Stimulated activated CD8-positive, alpha-beta memory T cell treated with anti-CD3 and anti-CD28 coated beads, Interleukin-2, amount 100 ng/mL, for 1 hour (primary cell): ENCODE data around the gene LAMA4.

ENCODE experiments used
- DNase-seq, 2 donors: peaks; one replicate each; pipeline ENCODE4 v3.0.0-alpha.2; 2020; ENCODE audit warnings: low read depth in 2 of 2

The LAMA4 gene, protein sequence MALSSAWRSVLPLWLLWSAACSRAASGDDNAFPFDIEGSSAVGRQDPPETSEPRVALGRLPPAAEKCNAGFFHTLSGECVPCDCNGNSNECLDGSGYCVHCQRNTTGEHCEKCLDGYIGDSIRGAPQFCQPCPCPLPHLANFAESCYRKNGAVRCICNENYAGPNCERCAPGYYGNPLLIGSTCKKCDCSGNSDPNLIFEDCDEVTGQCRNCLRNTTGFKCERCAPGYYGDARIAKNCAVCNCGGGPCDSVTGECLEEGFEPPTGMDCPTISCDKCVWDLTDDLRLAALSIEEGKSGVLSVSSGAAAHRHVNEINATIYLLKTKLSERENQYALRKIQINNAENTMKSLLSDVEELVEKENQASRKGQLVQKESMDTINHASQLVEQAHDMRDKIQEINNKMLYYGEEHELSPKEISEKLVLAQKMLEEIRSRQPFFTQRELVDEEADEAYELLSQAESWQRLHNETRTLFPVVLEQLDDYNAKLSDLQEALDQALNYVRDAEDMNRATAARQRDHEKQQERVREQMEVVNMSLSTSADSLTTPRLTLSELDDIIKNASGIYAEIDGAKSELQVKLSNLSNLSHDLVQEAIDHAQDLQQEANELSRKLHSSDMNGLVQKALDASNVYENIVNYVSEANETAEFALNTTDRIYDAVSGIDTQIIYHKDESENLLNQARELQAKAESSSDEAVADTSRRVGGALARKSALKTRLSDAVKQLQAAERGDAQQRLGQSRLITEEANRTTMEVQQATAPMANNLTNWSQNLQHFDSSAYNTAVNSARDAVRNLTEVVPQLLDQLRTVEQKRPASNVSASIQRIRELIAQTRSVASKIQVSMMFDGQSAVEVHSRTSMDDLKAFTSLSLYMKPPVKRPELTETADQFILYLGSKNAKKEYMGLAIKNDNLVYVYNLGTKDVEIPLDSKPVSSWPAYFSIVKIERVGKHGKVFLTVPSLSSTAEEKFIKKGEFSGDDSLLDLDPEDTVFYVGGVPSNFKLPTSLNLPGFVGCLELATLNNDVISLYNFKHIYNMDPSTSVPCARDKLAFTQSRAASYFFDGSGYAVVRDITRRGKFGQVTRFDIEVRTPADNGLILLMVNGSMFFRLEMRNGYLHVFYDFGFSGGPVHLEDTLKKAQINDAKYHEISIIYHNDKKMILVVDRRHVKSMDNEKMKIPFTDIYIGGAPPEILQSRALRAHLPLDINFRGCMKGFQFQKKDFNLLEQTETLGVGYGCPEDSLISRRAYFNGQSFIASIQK (N-terminal part only)

DNA sequence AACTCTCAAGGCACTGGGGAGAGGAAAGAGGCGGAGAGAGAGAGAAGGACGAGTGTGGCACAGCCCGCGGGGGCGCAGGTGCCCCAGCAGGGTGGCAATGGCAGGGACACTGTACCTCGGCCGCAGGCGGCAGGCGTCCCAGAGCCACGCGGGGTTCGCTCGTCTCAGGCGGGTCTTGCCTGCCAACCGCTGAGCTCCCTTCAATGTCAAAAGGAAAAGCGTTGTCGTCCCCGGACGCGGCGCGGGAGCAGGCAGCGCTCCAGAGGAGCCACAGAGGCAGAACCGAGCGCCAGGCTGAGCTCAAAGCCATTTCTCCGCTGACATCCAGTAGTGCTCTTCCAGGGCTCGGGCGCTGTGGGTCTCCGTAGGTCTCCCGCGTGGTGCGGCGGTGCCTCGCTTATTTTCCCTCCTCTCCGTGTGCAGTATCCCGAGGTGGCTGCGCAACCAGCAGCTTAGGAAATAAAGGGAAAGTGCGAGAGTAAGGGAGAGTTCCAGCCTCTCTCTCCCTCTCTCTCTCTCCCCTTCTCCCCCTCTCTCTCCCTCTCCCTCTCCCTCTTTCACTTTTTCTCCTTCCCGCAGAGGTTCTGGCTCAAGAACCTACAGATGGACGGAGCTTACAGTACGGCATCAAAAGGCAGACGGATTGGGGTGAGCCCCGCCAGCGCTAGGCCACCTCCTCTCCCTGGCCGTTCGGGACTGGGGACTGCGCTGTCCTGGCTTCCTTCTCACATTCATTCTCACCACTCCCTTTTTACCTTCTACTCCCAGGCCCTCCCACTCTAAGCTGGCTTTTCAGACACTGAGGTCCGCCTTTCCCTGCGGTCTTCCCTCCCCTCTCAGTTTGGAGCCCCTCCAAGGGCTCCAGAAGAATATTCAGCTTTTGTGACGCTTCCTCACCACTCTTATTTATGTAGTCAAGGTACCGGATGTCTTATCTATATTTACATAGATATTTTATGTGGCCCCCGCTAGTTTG is at the start of gene LAMA4:
Gene LAMA4, minus strand, starts transcription at position 727 of the 976 bp plus-strand sequence. Its CDS starts 417 bp downstream, at position 310.
- DNase-seq: no peak

DNA sequence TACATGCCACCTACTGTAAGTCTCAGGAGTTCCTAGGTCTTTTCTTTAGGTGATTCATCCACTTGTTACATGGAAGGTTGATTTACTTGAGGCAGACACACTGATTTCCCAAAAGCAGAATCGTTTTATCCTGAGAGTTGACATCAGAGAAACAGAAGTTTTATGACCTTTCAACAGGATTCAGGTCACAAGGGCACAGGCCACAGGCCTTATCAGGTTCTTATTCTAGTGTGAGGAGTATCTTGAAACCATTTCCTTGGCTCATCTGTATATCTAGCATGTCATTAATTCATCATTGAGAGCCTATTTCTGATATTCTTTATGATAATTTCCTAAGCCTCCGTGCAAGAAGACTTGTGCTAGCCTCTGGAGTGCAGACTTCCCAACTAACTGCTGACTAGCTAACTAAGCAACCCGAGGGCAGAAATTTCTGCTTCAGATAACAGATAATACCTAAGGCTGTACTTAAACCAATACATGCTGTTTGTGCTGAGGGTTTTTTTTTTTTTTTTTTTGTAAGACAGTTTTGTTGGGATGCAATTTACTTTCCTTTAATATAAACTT is 47.9 kb upstream of the LAMA4 start:
- no peak for DNase-seq

- no peak for DNase-seq
These were observed 46.5 kb upstream of the LAMA4 start for GRCh38 chr6:112300896-112301295.

- DNase-seq: no peak
These were observed 44.5 kb upstream of the LAMA4 start for GRCh38 chr6:112298816-112299281.

DNA sequence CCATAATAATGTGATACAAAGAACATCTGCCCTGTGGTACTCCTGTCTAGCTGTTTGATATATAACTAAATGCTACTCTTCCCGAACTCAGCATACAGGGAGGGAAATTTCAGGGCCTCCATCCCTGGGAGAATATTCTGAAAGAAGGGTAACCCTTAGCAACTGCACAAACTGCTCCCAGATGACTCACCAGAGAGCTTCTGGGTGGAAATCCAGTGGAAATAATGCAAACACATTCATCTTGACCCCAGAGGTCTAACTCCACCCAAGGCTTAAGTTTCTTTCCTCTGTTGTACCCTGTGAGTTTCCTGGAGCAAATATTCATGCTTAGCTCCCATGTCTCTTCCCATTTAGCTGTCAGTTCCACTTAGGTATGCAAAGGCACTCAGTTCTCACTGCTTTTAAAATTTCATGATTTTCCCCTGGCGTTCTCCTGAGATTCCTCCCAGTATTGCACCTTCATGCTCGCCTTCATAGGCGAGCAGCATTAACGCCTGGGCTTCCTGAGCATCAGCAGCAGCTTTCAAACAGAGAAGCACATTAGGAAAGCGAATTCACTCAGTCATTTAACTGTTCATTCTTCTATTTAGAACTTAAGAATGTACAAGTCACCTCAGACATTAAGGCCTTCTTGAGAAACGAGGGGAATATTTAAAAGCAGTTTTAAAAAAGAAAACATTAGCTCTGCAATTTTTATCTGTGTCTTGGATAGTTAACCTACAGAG is 43.8 kb upstream of the LAMA4 start:
- DNase-seq: no peak

GRCh38 chr6:112296694-112297093 is 42.3 kb upstream of the LAMA4 start:
- no peak for DNase-seq

DNA sequence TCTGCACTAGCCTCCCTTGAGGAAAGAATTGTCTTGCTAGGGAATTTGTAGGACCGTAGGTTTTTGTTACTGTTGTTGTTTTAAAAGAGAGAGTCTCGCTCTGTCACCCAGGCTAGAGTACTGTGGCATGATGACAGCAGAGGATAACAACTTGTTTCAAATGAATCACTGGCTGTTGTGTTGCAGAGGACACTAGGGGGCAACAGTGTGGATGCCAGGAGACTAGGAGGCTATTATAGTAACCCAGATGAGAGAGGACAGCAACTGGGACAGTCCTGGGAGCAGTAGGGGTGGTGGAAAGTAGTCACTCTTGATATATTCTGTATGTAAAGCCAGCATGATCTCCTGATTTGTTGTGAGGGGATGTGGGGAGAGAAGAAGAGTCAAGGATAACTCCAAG is 41.8 kb upstream of the LAMA4 start:
- no peak for DNase-seq

- no peak for DNase-seq
These were observed 36.9 kb upstream of the LAMA4 start for GRCh38 chr6:112291161-112291762.

- no peak for DNase-seq
These were observed 34.7 kb upstream of the LAMA4 start for GRCh38 chr6:112289038-112289566.

DNA sequence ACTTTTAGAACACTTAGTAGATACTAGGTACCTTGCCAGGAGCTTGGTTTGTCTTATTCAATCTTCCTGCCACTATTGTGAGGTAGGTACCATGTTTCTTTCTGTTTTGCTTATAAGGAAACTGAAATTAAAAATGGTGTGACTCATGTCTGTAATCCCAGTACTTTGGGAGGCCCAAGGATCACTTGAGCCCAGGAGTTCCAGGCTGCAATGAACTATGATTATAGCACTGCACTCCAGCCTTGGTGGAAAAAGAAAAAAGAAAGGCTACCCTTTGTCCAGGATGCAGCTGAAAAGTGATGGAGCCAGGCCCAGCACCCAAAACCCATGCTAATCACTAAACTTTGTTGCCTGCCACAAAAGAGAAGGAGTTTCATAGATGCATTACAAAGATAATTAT is 34.1 kb upstream of the LAMA4 start:
- DNase-seq: no peak

DNA sequence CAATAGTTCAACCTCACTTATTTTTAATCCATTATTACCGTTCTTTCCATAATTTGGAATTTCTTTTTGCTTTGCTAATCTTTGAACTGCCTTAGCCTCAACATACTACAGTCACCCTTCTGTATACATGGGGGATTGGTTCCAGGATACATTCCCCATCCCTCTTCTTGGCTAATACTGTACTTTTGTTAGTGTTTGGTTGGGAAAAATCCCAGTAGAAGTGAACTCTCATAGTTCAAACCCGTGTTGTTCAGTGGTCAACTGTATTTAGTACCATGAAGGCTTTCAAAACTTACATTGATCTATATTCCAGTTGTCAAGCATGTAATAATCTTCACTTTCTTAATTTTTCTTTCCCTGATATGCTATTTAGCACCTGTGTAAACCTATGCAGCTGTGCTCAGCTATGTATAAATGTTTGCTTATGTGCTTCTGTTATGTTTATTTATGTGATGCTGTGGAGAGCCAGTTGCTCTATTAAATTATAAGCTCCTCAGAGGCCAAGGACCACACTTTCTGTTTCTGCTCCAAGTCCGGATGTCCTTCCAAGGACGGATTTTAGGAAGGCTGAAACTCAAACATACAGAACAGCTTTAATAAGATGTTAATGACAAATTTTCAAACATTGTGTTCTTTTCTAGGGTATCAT is 33.3 kb upstream of the LAMA4 start:
- no peak for DNase-seq

- no peak for DNase-seq
These were observed 32.3 kb upstream of the LAMA4 start for GRCh38 chr6:112286500-112287144.

DNA sequence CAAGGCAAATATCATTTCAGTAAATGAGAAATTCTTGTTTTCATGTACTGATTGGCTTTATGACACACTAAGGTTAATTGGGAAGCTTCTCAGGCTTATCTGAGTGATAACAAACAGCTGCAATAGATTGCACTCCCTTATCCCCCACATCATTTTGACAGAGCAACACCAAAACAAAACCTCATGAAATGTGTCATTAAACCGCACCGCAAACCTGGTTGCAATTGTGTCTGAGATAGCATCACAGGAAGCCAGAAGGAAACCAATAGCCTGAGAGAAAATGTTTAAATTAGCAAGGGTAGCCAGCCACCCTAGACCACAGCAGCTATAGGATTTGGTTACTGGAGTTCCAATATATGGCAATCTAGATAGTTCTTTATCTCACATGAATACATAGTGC is 31.6 kb upstream of the LAMA4 start:
- no peak for DNase-seq

DNA sequence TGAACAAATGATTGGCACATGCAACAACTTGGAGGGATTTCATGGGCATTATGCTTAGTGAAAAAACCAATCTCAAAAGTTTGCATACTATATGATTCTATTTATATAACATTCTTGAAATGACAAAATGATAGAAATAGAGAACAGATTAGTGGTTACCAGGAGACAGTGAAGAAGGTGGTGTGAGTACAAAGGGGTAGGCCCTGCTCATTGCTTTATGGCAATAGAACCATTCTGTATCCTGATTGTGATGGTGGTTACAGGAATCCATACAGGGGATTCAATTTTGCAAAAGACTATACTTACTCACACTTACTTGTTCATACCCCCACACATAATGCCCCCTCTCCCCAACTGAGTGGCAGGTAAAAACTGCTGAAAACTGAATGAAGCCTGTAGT is 30.2 kb upstream of the LAMA4 start:
- no peak for DNase-seq

DNA sequence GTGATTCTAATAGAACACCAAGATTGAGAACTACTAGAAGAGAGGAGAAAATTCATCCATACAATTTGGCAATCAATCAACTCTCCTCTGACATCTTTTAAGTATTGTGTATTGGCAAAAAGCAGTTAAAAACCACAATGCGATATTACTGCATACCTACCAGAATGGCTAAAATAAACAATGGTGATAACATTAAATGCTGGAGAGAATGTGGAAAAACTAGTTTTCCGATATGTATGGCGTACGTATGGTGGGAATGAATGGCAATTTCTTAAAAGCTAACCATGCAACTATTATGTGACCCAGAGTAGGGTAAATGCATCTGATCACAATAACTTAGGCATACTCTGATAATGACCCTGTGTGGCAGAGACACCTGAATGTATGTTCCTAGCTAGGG is 29.3 kb upstream of the LAMA4 start:
- no peak for DNase-seq

- no peak for DNase-seq
These were observed 27.7 kb upstream of the LAMA4 start for GRCh38 chr6:112281821-112282615.
